Left colon (tissue), 2 donors: Measurements from ENCODE around the gene CACNA1B. TPM values are rescaled to one million over a fixed set of nuclear protein-coding genes. Genes with fewer than 3 reads are reported as not detected.
"Not testable (repeated sequence)": the region's sequence is repeated elsewhere in the genome, so short reads cannot be mapped to it uniquely, and the experiment has no call there.

ENCODE experiments used
- ATAC-seq: fragments of 200-7000 bp; cut with Tn5 transposase; one replicate; pipeline ENCODE4 v1.9.1; 2020; ENCODE audit warnings: mild to moderate bottlenecking, moderate library complexity
- DNase-seq, 2 donors: peaks; one replicate each; pipeline ENCODE4 v3.0.0-alpha.2; 2020
- intact Hi-C, 2 donors: fragments of 100-400 bp; cut with DNase I in 1 of 2; cut with micrococcal nuclease in 1 of 2; formaldehyde crosslinking; loops; one replicate each; pipeline versions ENCODE4 v1.11.2 to v1.14.0; 2022; cut with DNase I, micrococcal nuclease
- total RNA-seq, 2 donors: library from RNA; stranded (reverse); fragmentation: NEBNext Ultra II Directional; extraction: Animal tissue kit (Norgen Biotek cat#: 25700); gene quantifications; one replicate each; pipeline ENCODE4 v1.2.1, GENCODE V29; 2021
- donor health status: DM: no; HTN: no; CAD: no.
- donor health status: DM: yes; HTN: yes; CAD: no.

The CACNA1B gene
- total RNA-seq, 2 donors from 2014 or later: 0.22 to 0.24 TPM

- no peak for DNase-seq
- no peak for ATAC-seq
- intact Hi-C loops: no loop called here
These were observed 228.3 kb downstream of the CACNA1B start for GRCh38 chr9:138105561-138106505.

- DNase-seq, ATAC-seq, intact Hi-C loops: not testable (repeated sequence)
These were observed 229.5 kb downstream of the CACNA1B start for GRCh38 chr9:138107039-138107438.

GRCh38 chr9:138111607-138112006 lies 234.0 kb downstream of the CACNA1B start:
- DNase-seq (no peak), ATAC-seq (no peak)
- intact Hi-C loops: no loop called here

GRCh38 chr9:138112090-138112748 lies 234.6 kb downstream of the CACNA1B start:
- intact Hi-C loops: no loop called here
- ATAC-seq (no peak), DNase-seq (no peak)

- intact Hi-C loops: no loop called here
- DNase-seq (no peak), ATAC-seq (no peak)
These were observed 235.4 kb downstream of the CACNA1B start for GRCh38 chr9:138112791-138113600.

GRCh38 chr9:138113701-138114325 lies 236.2 kb downstream of the CACNA1B start:
- intact Hi-C loops, DNase-seq, ATAC-seq: not testable (repeated sequence)

- intact Hi-C loops: no loop called here
- ATAC-seq (no peak), DNase-seq (no peak)
These were observed 237.1 kb downstream of the CACNA1B start for GRCh38 chr9:138114501-138115245.

GRCh38 chr9:138115506-138115905 lies 237.9 kb downstream of the CACNA1B start:
- DNase-seq (no peak), ATAC-seq (no peak)
- intact Hi-C loops: no loop called here

GRCh38 chr9:138116521-138116920 lies 238.9 kb downstream of the CACNA1B start:
- ATAC-seq (no peak), DNase-seq (no peak)
- intact Hi-C loops: no loop called here

GRCh38 chr9:138117101-138117750 lies 239.6 kb downstream of the CACNA1B start:
- DNase-seq: no peak
- intact Hi-C loops: no loop called here
- ATAC-seq: no peak

- intact Hi-C loops: no loop called here
- no peak for DNase-seq
- ATAC-seq: no peak
These were observed 240.3 kb downstream of the CACNA1B start for GRCh38 chr9:138117836-138118235.

GRCh38 chr9:138118601-138119071 lies 241.1 kb downstream of the CACNA1B start:
- no peak for DNase-seq

GRCh38 chr9:138119202-138120027 lies 241.8 kb downstream of the CACNA1B start:
- ATAC-seq (no peak), DNase-seq (no peak)
- intact Hi-C loops: no loop called here

More at GRCh38 chr9:138118601-138119071, 241.1 kb downstream of the CACNA1B start:
- intact Hi-C loops: no loop called here
- no peak for ATAC-seq

GRCh38 chr9:138120072-138120471 lies 242.5 kb downstream of the CACNA1B start:
- ATAC-seq (no peak), DNase-seq (no peak)

GRCh38 chr9:138120511-138121437 lies 243.2 kb downstream of the CACNA1B start:
- ATAC-seq (no peak), DNase-seq (no peak)
- intact Hi-C loops: no loop called here

More at GRCh38 chr9:138120072-138120471, 242.5 kb downstream of the CACNA1B start:
- intact Hi-C loops: no loop called here
